GM12892 (cell line): Measurements from ENCODE around the gene CPSF6.

Experiments
- POLR2A ChIP-seq: IDR thresholded peaks from 2 replicates; pipeline ENCODE4 v1.6.1; 2011; ENCODE audit warnings: low read depth, low read length, control low read depth
- POLR2AphosphoS5 ChIP-seq: IDR thresholded peaks from 2 replicates; pipeline ENCODE4 v1.6.1; 2011; ENCODE audit warnings: low read depth, low read length, control low read depth

- TF ChIP-seq POLR2A (no peak), POLR2AphosphoS5 (no peak)
These were observed 2.2 kb downstream of the CPSF6 start for GRCh38 chr12:69241438-69242092.
